HCT116 (cell line): ENCODE measurements around the gene RBM28.
"Not testable (repeated sequence)": the region's sequence is repeated elsewhere in the genome, so short reads cannot be mapped to it uniquely, and the experiment has no call there.

ENCODE experiments used
- CTCF ChIP-seq, 3 experiments: fragments of 200-600 bp in 1 of 3; sonication (generic) in 1 of 3; IDR thresholded peaks in 2 of 3; conservative IDR thresholded peaks in 1 of 3; 2 replicates each; pipeline ENCODE4 v1.5.1; 2012 to 2017; ENCODE audit warnings: low read depth in 2 of 3, low read length in 2 of 3, antibody characterized with exemption in 1 of 3, borderline replicate concordance in 1 of 3, control low read depth in 1 of 3, mild to moderate bottlenecking in 1 of 3, mixed read lengths in 1 of 3, mixed run types in 1 of 3, moderate library complexity in 1 of 3; ENCODE audit not compliant: insufficient read depth in 1 of 3
- JUND ChIP-seq: IDR thresholded peaks from 2 replicates; pipeline ENCODE4 v1.6.1; 2012
- POLR2A ChIP-seq: IDR thresholded peaks from 2 replicates; pipeline ENCODE4 v1.7.0; 2011; ENCODE audit warnings: borderline replicate concordance; ENCODE audit not compliant: insufficient read depth, insufficient read length; ENCODE audit errors: extremely low read depth
- TCF7L2 ChIP-seq: IDR thresholded peaks from 2 replicates; pipeline ENCODE4 v1.7.0; 2011; ENCODE audit warnings: borderline replicate concordance, inconsistent platforms; ENCODE audit not compliant: insufficient read depth, insufficient read length; ENCODE audit errors: extremely low read depth

DNA sequence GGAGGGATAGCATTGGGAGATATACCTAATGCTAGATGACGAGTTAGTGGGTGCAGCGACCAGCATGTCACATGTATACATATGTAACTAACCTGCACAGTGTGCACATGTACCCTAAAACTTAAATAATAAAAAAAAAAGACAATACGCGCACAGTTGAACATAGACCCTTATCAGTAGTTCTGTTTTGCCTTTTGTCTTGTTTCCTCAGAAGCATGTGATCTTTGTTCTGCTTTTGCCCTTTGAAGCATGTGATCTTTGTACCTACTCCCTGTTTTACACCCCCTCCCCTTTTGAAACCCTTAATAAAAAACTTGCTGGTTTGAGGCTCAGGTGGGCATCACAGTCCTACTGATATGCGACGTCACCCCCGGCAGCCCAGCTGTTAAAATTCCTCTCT, 45.7 kb downstream of the RBM28 start:
- not testable (repeated sequence) for TF ChIP-seq JUND; CTCF (IDR thresholded peaks at IDR 0.05 in 2 of 3, conservative IDR thresholded peaks at IDR 0.05 in 1 of 3; ENCODE audit: borderline replicate concordance in 1 of 3, insufficient read depth in 1 of 3, low read depth in 2 of 3, low read length in 2 of 3); POLR2A; TCF7L2
